H9 (cell line): Measurements from ENCODE around the gene MARF1. TPM values are rescaled to one million over a fixed set of nuclear protein-coding genes. Genes with fewer than 3 reads are reported as not detected.

ENCODE experiments used
- DNase-seq: peaks from one replicate; pipeline ENCODE4 v3.0.0-alpha.2; 2017
- H2AFZ ChIP-seq: one replicate; pipeline ENCODE4 v1.6.1; 2013; ENCODE audit warnings: mild to moderate bottlenecking, low read length, control low read depth, moderate library complexity
- H2AK5ac ChIP-seq: 2 replicates; pipeline ENCODE4 v1.6.1; 2013; ENCODE audit warnings: low read length, control low read depth, mixed read lengths; ENCODE audit not compliant: insufficient read length
- H2BK120ac ChIP-seq: one replicate; pipeline ENCODE4 v1.6.1; 2013; ENCODE audit warnings: low read depth, mild to moderate bottlenecking, low read length, control low read depth, inconsistent platforms; ENCODE audit not compliant: poor library complexity, severe bottlenecking
- H2BK12ac ChIP-seq: 2 replicates; pipeline ENCODE4 v1.6.1; 2013; ENCODE audit warnings: low read length, control low read depth, mixed read lengths, low read depth; ENCODE audit not compliant: insufficient read length
- H2BK15ac ChIP-seq: 2 replicates; pipeline ENCODE4 v1.6.1; 2013; ENCODE audit warnings: low read depth, low read length, control low read depth
- H2BK20ac ChIP-seq: one replicate; pipeline ENCODE4 v1.6.1; 2013; ENCODE audit warnings: low read depth, mild to moderate bottlenecking, low read length, control low read depth, inconsistent platforms; ENCODE audit not compliant: poor library complexity, severe bottlenecking
- H2BK5ac ChIP-seq: 2 replicates; pipeline ENCODE4 v1.6.1; 2013; ENCODE audit warnings: low read length, control low read depth, mixed read lengths; ENCODE audit not compliant: insufficient read length
- H3K14ac ChIP-seq: 2 replicates; pipeline ENCODE4 v1.6.1; 2013; ENCODE audit warnings: low read length, control low read depth; ENCODE audit not compliant: insufficient read depth
- H3K18ac ChIP-seq: 2 replicates; pipeline ENCODE4 v1.6.1; 2013; ENCODE audit warnings: low read depth, mild to moderate bottlenecking, mixed read lengths, low read length, control low read depth; ENCODE audit not compliant: insufficient read length
- H3K23ac ChIP-seq: 2 replicates; pipeline ENCODE4 v1.6.1; 2013; ENCODE audit warnings: low read length, control low read depth, mixed read lengths, low read depth; ENCODE audit not compliant: insufficient read length
- H3K23me2 ChIP-seq: 2 replicates; pipeline ENCODE4 v1.6.1; 2013; ENCODE audit warnings: low read depth, mild to moderate bottlenecking, mixed read lengths, low read length, control low read depth; ENCODE audit not compliant: insufficient read length, poor library complexity, severe bottlenecking
- H3K27ac ChIP-seq: 2 replicates; pipeline ENCODE4 v1.5.1; 2013; ENCODE audit warnings: low read length, control low read depth, mixed read lengths, low read depth; ENCODE audit not compliant: insufficient read length
- H3K27me3 ChIP-seq: 2 replicates; pipeline ENCODE4 v1.6.1; 2013; ENCODE audit warnings: low read length, control low read depth, inconsistent platforms; ENCODE audit not compliant: insufficient read depth
- H3K4ac ChIP-seq: 2 replicates; pipeline ENCODE4 v1.6.1; 2013; ENCODE audit warnings: low read depth, mild to moderate bottlenecking, control low read depth, inconsistent platforms, low read length, moderate library complexity
- H3K4me1 ChIP-seq: 2 replicates; pipeline ENCODE4 v1.6.1; 2013; ENCODE audit warnings: low read length, control low read depth, inconsistent platforms; ENCODE audit not compliant: insufficient read depth
- H3K4me2 ChIP-seq: 2 replicates; pipeline ENCODE4 v1.6.1; 2013; ENCODE audit warnings: low read length, control low read depth, mixed read lengths; ENCODE audit not compliant: insufficient read length, insufficient read depth
- H3K56ac ChIP-seq: 2 replicates; pipeline ENCODE4 v1.6.1; 2013; ENCODE audit warnings: low read depth, mild to moderate bottlenecking, mixed read lengths, low read length, control low read depth; ENCODE audit not compliant: insufficient read length
- H3K79me1 ChIP-seq: 2 replicates; pipeline ENCODE4 v1.6.1; 2013; ENCODE audit warnings: low read depth, mild to moderate bottlenecking, moderate library complexity, low read length, control low read depth, inconsistent platforms; ENCODE audit not compliant: insufficient read depth, poor library complexity, severe bottlenecking
- H3K79me2 ChIP-seq: 2 replicates; pipeline ENCODE4 v1.6.1; 2013; ENCODE audit warnings: low read length, control low read depth, inconsistent platforms; ENCODE audit not compliant: insufficient read depth
- H3K9ac ChIP-seq: 2 replicates; pipeline ENCODE4 v1.6.1; 2013; ENCODE audit warnings: low read length, control low read depth, mixed read lengths; ENCODE audit not compliant: insufficient read length; ENCODE audit errors: extremely low read depth
- H3K9me3 ChIP-seq: one replicate; pipeline ENCODE4 v1.6.1; 2013; ENCODE audit warnings: low read depth, low read length, inconsistent platforms; ENCODE audit not compliant: control insufficient read depth
- H3T11ph ChIP-seq: one replicate; pipeline ENCODE4 v1.6.1; 2013; ENCODE audit warnings: mild to moderate bottlenecking, low read length, control low read depth, inconsistent platforms
- H4K20me1 ChIP-seq: one replicate; pipeline ENCODE4 v1.6.1; 2013; ENCODE audit not compliant: control insufficient read depth, insufficient read length, insufficient read depth
- H4K5ac ChIP-seq: 2 replicates; pipeline ENCODE4 v1.6.1; 2013; ENCODE audit warnings: low read depth, mild to moderate bottlenecking, mixed read lengths, low read length, control low read depth; ENCODE audit not compliant: insufficient read length
- H4K8ac ChIP-seq: replicated peaks from 2 replicates; pipeline ENCODE4 v1.6.1; 2013; ENCODE audit warnings: low read length, control low read depth, mixed read lengths, low read depth; ENCODE audit not compliant: insufficient read length
- H4K91ac ChIP-seq: 2 replicates; pipeline ENCODE4 v1.6.1; 2013; ENCODE audit warnings: low read depth, mild to moderate bottlenecking, moderate library complexity, mixed read lengths, low read length, control low read depth; ENCODE audit not compliant: insufficient read length
- H3K27ac Mint-ChIP-seq, 3 experiments: 2 replicates in 2 of 3; 3 replicates in 1 of 3; pipeline ENCODE4 v1.8.0; 2020 to 2021; ENCODE audit warnings: mixed read lengths in 3 of 3, mild to moderate bottlenecking in 1 of 3, moderate library complexity in 1 of 3
- H3K27me3 Mint-ChIP-seq: 2 replicates; pipeline ENCODE4 v1.8.0; 2021; ENCODE audit warnings: low read depth, mild to moderate bottlenecking, moderate library complexity, mixed read lengths
- H3K36me3 Mint-ChIP-seq, 3 experiments: 2 replicates in 2 of 3; 3 replicates in 1 of 3; pipeline ENCODE4 v1.8.0; 2020 to 2021; ENCODE audit warnings: low read depth in 3 of 3, mixed read lengths in 3 of 3; ENCODE audit not compliant: insufficient read depth in 1 of 3
- H3K4me1 Mint-ChIP-seq, 2 experiments: 2 replicates each; pipeline ENCODE4 v1.8.0; 2020; ENCODE audit warnings: mixed read lengths in 2 of 2
- H3K4me3 Mint-ChIP-seq, 2 experiments: 2 replicates in 1 of 2; 3 replicates in 1 of 2; pipeline ENCODE4 v1.8.0; 2020 to 2021; ENCODE audit warnings: mild to moderate bottlenecking in 2 of 2, mixed read lengths in 2 of 2, moderate library complexity in 1 of 2
- H3K9me3 Mint-ChIP-seq, 2 experiments: 2 replicates in 1 of 2; 3 replicates in 1 of 2; pipeline ENCODE4 v1.8.0; 2020; ENCODE audit warnings: mild to moderate bottlenecking in 2 of 2, mixed read lengths in 2 of 2, moderate library complexity in 1 of 2
- WGBS: extraction: QIAGEN DNeasy Blood & Tissue Kit; methylation state at CpG from one replicate; pipeline ENCODE4 v1.1.7; 2013; ENCODE audit warnings: missing lambda C conversion rate, low lambda C conversion rate, mixed read lengths; ENCODE audit not compliant: insufficient read length; ENCODE audit errors: extremely low coverage; 5-methylcytosine and 5-hydroxymethylcytosine counted together
- total RNA-seq: library from RNA; stranded (reverse); gene quantifications from 2 replicates; pipeline ENCODE4 v1.2.1, GENCODE V29; 2021
- TF ChIP-seq, protein P1 (sequence below): fragments of 200-600 bp; sonication (generic); conservative IDR thresholded peaks from 3 replicates; pipeline ENCODE4 v1.8.0; 2021; ENCODE audit warnings: antibody characterized with exemption, mild to moderate bottlenecking

Gene MARF1
- total RNA-seq, 1 experiment from 2014 or later: 23.3 TPM

DNA sequence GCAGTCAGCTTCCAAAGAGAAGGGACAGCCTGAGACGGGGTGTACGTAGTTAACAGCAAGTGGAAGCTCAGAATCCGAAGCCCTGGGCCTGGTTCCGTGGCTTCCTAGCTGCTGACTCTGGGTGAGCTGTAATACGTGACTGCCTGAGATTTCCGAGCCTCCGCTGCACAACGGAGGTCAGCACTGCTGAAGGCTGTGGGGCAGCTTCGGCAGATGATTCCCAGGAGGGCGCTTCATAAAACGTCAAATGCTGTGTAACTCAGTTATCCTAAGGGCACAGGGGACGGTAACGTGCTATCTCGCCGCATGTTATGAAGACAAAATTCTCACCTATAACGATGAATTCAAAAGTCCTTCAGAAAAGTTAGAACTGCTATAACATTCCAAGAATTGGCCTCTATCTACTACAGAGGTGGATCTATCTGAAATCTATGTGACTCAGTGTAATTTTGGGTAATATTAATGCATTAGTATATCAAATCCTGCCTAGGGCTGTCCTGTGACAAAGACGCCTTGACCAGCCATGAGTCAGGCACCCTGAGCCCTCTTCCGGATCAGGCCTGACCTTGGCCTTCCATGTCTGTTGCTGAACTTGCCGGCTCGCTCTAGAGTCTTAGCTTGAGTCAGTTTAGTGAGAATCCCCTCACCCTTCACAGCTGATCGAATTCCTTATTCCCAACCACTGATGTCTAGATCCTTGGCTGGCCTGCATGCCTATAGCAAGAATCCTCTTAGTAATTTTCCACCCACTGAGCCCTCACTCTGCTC is 43.5 kb downstream of the MARF1 start:
- Mint-ChIP-seq H3K36me3 (peaks cover 26 to 81% (median 56%) of the 10 kb centered on the region in 3 experiments; a peak in 6 of 7 replicates), H3K4me1 (peaks cover 9% of the 10 kb centered on the region in 2 experiments), H3K9me3 (no peaks in the 10 kb centered on the region), H3K27ac (peak overlapping the region in 2 of 3 experiments; percentile 54 to 56; a peak in 2 of 7 replicates), H3K27me3 (no peaks in the 10 kb centered on the region; the same call in 1 of the 2 replicates), H3K4me3 (no peak overlapping the region)
- no peak overlapping the region for H2BK15ac ChIP-seq
- no peak overlapping the region for H3T11ph ChIP-seq
- no peaks in the 10 kb centered on the region for H3K27me3 ChIP-seq
- no peaks in the 10 kb centered on the region for H3K23me2 ChIP-seq
- no peak overlapping the region for H2BK5ac ChIP-seq
- H4K91ac ChIP-seq: no peak overlapping the region
- no peak overlapping the region for H2BK120ac ChIP-seq
- H2AFZ ChIP-seq: no peak overlapping the region
- H3K79me1 ChIP-seq: no peaks in the 10 kb centered on the region
- H2AK5ac ChIP-seq: no peak overlapping the region
- no peaks in the 10 kb centered on the region for H3K4me1 ChIP-seq
- no peak overlapping the region for H3K4ac ChIP-seq
- H3K9ac ChIP-seq: no peak overlapping the region
- no peak overlapping the region for H3K23ac ChIP-seq
- TF ChIP-seq, protein P1, sequence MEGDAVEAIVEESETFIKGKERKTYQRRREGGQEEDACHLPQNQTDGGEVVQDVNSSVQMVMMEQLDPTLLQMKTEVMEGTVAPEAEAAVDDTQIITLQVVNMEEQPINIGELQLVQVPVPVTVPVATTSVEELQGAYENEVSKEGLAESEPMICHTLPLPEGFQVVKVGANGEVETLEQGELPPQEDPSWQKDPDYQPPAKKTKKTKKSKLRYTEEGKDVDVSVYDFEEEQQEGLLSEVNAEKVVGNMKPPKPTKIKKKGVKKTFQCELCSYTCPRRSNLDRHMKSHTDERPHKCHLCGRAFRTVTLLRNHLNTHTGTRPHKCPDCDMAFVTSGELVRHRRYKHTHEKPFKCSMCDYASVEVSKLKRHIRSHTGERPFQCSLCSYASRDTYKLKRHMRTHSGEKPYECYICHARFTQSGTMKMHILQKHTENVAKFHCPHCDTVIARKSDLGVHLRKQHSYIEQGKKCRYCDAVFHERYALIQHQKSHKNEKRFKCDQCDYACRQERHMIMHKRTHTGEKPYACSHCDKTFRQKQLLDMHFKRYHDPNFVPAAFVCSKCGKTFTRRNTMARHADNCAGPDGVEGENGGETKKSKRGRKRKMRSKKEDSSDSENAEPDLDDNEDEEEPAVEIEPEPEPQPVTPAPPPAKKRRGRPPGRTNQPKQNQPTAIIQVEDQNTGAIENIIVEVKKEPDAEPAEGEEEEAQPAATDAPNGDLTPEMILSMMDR: no peak
- H3K27ac ChIP-seq: no peak overlapping the region
- H3K79me2 ChIP-seq: no peaks in the 10 kb centered on the region
- H3K56ac ChIP-seq: no peak overlapping the region
- H4K5ac ChIP-seq: no peak overlapping the region
- no peaks in the 10 kb centered on the region for H4K20me1 ChIP-seq
- H4K8ac ChIP-seq: no peak overlapping the region
- no peak for DNase-seq
- no CpG with 5 or more reads among the region's 21 CpGs for WGBS
- H3K14ac ChIP-seq: no peak overlapping the region
- no peaks in the 10 kb centered on the region for H3K9me3 ChIP-seq
- H3K4me2 ChIP-seq: no peak overlapping the region
- no peak overlapping the region for H2BK12ac ChIP-seq
- no peak overlapping the region for H3K18ac ChIP-seq
- H2BK20ac ChIP-seq: no peak overlapping the region
